ENCODE results near the gene RTKN. TPM values are rescaled to one million over a fixed set of nuclear protein-coding genes. Genes with fewer than 3 reads are reported as not detected.

The RTKN gene
- polyA plus RNA-seq, 1 donor from 2014 or later = 4.9 TPM

GRCh38 chr2:74427551-74427950 lies 14.2 kb downstream of the RTKN start:
- Histone ChIP-seq H2AFZ (ENCODE audit: low read depth, low read length) (no peak overlapping the region), H3K27ac (ENCODE audit: low read length) (no peak overlapping the region), H3K9me2 (ENCODE audit: insufficient read depth, low read length) (no peaks in the 10 kb centered on the region), H3K4me3 (ENCODE audit: low read length) (no peak overlapping the region), H4K20me1 (ENCODE audit: insufficient read depth) (no peaks in the 10 kb centered on the region), H3K36me3 (ENCODE audit: insufficient read depth, low read length) (no peaks in the 10 kb centered on the region), H3K4me2 (ENCODE audit: low read length) (no peak overlapping the region), H3K9me3 (ENCODE audit: low read length) (no peaks in the 10 kb centered on the region), H3F3A (ENCODE audit: insufficient read depth, low read length, poor library complexity, severe bottlenecking) (no peaks in the 10 kb centered on the region), H3K79me2 (replicated peaks; ENCODE audit: insufficient read depth, low read length) (no peaks in the 10 kb centered on the region), H3K27me3 (ENCODE audit: insufficient read depth, low read depth, low read length) (no peaks in the 10 kb centered on the region), H3K9ac (ENCODE audit: low read length) (no peak overlapping the region)
- no peak for TF ChIP-seq MXI1 (conservative IDR thresholded peaks at IDR 0.05; ENCODE audit: poor library complexity, severe bottlenecking)
- no peak for TF ChIP-seq POLR2AphosphoS5 (IDR thresholded peaks at IDR 0.05)
- TF ChIP-seq EZH2 (IDR thresholded peaks at IDR 0.05; ENCODE audit: borderline replicate concordance, insufficient read depth, low read length, poor library complexity, severe bottlenecking) = no peak
- TF ChIP-seq, protein P1, sequence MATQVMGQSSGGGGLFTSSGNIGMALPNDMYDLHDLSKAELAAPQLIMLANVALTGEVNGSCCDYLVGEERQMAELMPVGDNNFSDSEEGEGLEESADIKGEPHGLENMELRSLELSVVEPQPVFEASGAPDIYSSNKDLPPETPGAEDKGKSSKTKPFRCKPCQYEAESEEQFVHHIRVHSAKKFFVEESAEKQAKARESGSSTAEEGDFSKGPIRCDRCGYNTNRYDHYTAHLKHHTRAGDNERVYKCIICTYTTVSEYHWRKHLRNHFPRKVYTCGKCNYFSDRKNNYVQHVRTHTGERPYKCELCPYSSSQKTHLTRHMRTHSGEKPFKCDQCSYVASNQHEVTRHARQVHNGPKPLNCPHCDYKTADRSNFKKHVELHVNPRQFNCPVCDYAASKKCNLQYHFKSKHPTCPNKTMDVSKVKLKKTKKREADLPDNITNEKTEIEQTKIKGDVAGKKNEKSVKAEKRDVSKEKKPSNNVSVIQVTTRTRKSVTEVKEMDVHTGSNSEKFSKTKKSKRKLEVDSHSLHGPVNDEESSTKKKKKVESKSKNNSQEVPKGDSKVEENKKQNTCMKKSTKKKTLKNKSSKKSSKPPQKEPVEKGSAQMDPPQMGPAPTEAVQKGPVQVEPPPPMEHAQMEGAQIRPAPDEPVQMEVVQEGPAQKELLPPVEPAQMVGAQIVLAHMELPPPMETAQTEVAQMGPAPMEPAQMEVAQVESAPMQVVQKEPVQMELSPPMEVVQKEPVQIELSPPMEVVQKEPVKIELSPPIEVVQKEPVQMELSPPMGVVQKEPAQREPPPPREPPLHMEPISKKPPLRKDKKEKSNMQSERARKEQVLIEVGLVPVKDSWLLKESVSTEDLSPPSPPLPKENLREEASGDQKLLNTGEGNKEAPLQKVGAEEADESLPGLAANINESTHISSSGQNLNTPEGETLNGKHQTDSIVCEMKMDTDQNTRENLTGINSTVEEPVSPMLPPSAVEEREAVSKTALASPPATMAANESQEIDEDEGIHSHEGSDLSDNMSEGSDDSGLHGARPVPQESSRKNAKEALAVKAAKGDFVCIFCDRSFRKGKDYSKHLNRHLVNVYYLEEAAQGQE (IDR thresholded peaks at IDR 0.05; ENCODE audit: borderline replicate concordance) = no peak
- no peak for TF ChIP-seq RAD21 (conservative IDR thresholded peaks at IDR 0.05)
- TF ChIP-seq EP300 (conservative IDR thresholded peaks at IDR 0.05; ENCODE audit: poor library complexity, severe bottlenecking) = no peak
- no peak for TF ChIP-seq CTCF (IDR thresholded peaks at IDR 0.05; ENCODE audit: poor library complexity, severe bottlenecking)
- no peak for TF ChIP-seq TAF1 (IDR thresholded peaks at IDR 0.05; ENCODE audit: low read depth)
- no peak for TF ChIP-seq SMC3 (conservative IDR thresholded peaks at IDR 0.05; ENCODE audit: poor library complexity)

GRCh38 chr2:74426181-74426758 lies 15.5 kb downstream of the RTKN start:
- H3K36me3 ChIP-seq (ENCODE audit: insufficient read depth, low read length) = no peaks in the 10 kb centered on the region
- no peak overlapping the region for H3K9ac ChIP-seq (ENCODE audit: low read length)
- no peak overlapping the region for H3K27ac ChIP-seq (ENCODE audit: low read length)

More at GRCh38 chr2:74426181-74426758, 15.5 kb downstream of the RTKN start:
- Histone ChIP-seq H4K20me1 (ENCODE audit: insufficient read depth) (no peaks in the 10 kb centered on the region), H3K9me2 (ENCODE audit: insufficient read depth, low read length) (no peaks in the 10 kb centered on the region), H3K4me2 (ENCODE audit: low read length) (no peak overlapping the region), H3K4me3 (ENCODE audit: low read length) (no peak overlapping the region), H2AFZ (ENCODE audit: low read depth, low read length) (no peak overlapping the region), H3K9me3 (ENCODE audit: low read length) (no peaks in the 10 kb centered on the region), H3K27me3 (ENCODE audit: insufficient read depth, low read depth, low read length) (no peaks in the 10 kb centered on the region), H3K79me2 (replicated peaks; ENCODE audit: insufficient read depth, low read length) (no peaks in the 10 kb centered on the region), H3F3A (ENCODE audit: insufficient read depth, low read length, poor library complexity, severe bottlenecking) (no peaks in the 10 kb centered on the region)
- TF ChIP-seq EZH2 (IDR thresholded peaks at IDR 0.05; ENCODE audit: borderline replicate concordance, insufficient read depth, low read length, poor library complexity, severe bottlenecking) (no peak), RAD21 (conservative IDR thresholded peaks at IDR 0.05) (no peak), MXI1 (conservative IDR thresholded peaks at IDR 0.05; ENCODE audit: poor library complexity, severe bottlenecking) (no peak), TAF1 (IDR thresholded peaks at IDR 0.05; ENCODE audit: low read depth) (no peak), POLR2AphosphoS5 (IDR thresholded peaks at IDR 0.05) (no peak), CTCF (IDR thresholded peaks at IDR 0.05; ENCODE audit: poor library complexity, severe bottlenecking) (no peak), SMC3 (conservative IDR thresholded peaks at IDR 0.05; ENCODE audit: poor library complexity) (no peak), EP300 (conservative IDR thresholded peaks at IDR 0.05; ENCODE audit: poor library complexity, severe bottlenecking) (no peak)
- TF ChIP-seq, protein P1 (IDR thresholded peaks at IDR 0.05; ENCODE audit: borderline replicate concordance) = no peak
